H1 (cell line): ENCODE results near the gene ESPNL. TPM values are rescaled to one million over a fixed set of nuclear protein-coding genes. Genes with fewer than 3 reads are reported as not detected.

Source experiments
- CTCF ChIA-PET: fragments of 300-600 bp; sonication (Branson Sonifier 250); formaldehyde crosslinking; loops from one replicate; lab custom pipeline; 2021; ENCODE audit not compliant: partially characterized antibody; lab: Charles Lee
- POLR2A ChIA-PET: fragments of 300-600 bp; sonication (Branson Sonifier 250); formaldehyde crosslinking; loops from one replicate; lab custom pipeline; 2021; ENCODE audit warnings: inconsistent platforms; ENCODE audit not compliant: partially characterized antibody; lab: Charles Lee
- DNase-seq, 2 experiments: peaks; one replicate each; pipeline versions ENCODE4 v3.0.0 to v3.0.0-alpha.2; 2010 to 2022; ENCODE audit warnings: low spot score in 2 of 2, low read depth in 1 of 2, mixed read lengths in 1 of 2
- FAIRE-seq: peaks from 2 replicates; lab custom pipeline; 2011; peaks lifted over from hg19 to GRCh38; lab: Jason Lieb, UNC
- H2AFZ ChIP-seq: 2 replicates; pipeline ENCODE4 v1.8.1; 2012; ENCODE audit warnings: low read length, inconsistent platforms
- H2AK5ac ChIP-seq: 2 replicates; pipeline ENCODE4 v1.6.1; 2013; ENCODE audit warnings: low read depth, low read length
- H2BK120ac ChIP-seq: replicated peaks from 2 replicates; pipeline ENCODE3; 2013; ENCODE audit warnings: low read depth, low read length, inconsistent platforms
- H2BK12ac ChIP-seq: 2 replicates; pipeline ENCODE4 v1.6.1; 2013; ENCODE audit warnings: low read depth, low read length
- H2BK15ac ChIP-seq: 2 replicates; pipeline ENCODE4 v1.6.1; 2013; ENCODE audit warnings: low read length
- H2BK20ac ChIP-seq: 2 replicates; pipeline ENCODE4 v1.6.1; 2013; ENCODE audit warnings: low read length
- H2BK5ac ChIP-seq: 2 replicates; pipeline ENCODE4 v1.6.1; 2013; ENCODE audit warnings: low read depth, low read length
- H3K14ac ChIP-seq: 2 replicates; pipeline ENCODE4 v1.6.1; 2013; ENCODE audit warnings: inconsistent platforms; ENCODE audit not compliant: insufficient read length
- H3K18ac ChIP-seq: 2 replicates; pipeline ENCODE4 v1.6.1; 2013; ENCODE audit warnings: low read length; ENCODE audit errors: extremely low read depth
- H3K23ac ChIP-seq: 2 replicates; pipeline ENCODE4 v1.6.1; 2013; ENCODE audit warnings: inconsistent platforms; ENCODE audit not compliant: insufficient read length
- H3K23me2 ChIP-seq: 2 replicates; pipeline ENCODE4 v1.6.1; 2013; ENCODE audit warnings: low read depth, low read length
- H3K27ac ChIP-seq: 2 replicates; pipeline ENCODE4 v1.6.1; 2011; ENCODE audit warnings: low read depth, low read length, inconsistent platforms
- H3K27me3 ChIP-seq, 4 experiments: replicated peaks in 1 of 4; 1 replicate in 1 of 4; 2 replicates in 3 of 4; pipeline versions ENCODE4 v1.6.1 to v1.8.1; 2011 to 2013; ENCODE audit warnings: low read length in 3 of 4, mild to moderate bottlenecking in 3 of 4, inconsistent platforms in 2 of 4, mixed read lengths in 2 of 4, moderate library complexity in 1 of 4; ENCODE audit not compliant: control insufficient read depth in 3 of 4, insufficient read depth in 3 of 4; ENCODE audit errors: extremely low read depth in 1 of 4
- H3K36me3 ChIP-seq, 4 experiments: 2 replicates each; pipeline versions ENCODE4 v1.6.1 to v1.8.1; 2011 to 2013; ENCODE audit warnings: mild to moderate bottlenecking in 4 of 4, low read length in 3 of 4, moderate library complexity in 2 of 4, control low read depth in 1 of 4, inconsistent platforms in 1 of 4; ENCODE audit not compliant: insufficient read depth in 4 of 4, control insufficient read depth in 2 of 4
- H3K4ac ChIP-seq: replicated peaks from 2 replicates; pipeline ENCODE3; 2013; ENCODE audit warnings: low read length, low read depth, mixed read lengths, inconsistent platforms; ENCODE audit not compliant: insufficient read length
- H3K4me1 ChIP-seq, 4 experiments: replicated peaks in 1 of 4; 1 replicate in 1 of 4; 2 replicates in 3 of 4; pipeline versions ENCODE4 v1.6.1 to v1.8.1; 2011 to 2013; ENCODE audit warnings: low read length in 3 of 4, inconsistent platforms in 2 of 4, mixed read lengths in 1 of 4; ENCODE audit not compliant: insufficient read depth in 4 of 4, control insufficient read depth in 3 of 4
- H3K4me2 ChIP-seq, 2 experiments: 2 replicates each; pipeline versions ENCODE4 v1.6.1 to v1.8.1; 2011 to 2013; ENCODE audit warnings: low read depth in 2 of 2, low read length in 2 of 2, control low read depth in 1 of 2, inconsistent platforms in 1 of 2, mild to moderate bottlenecking in 1 of 2; ENCODE audit not compliant: insufficient read depth in 1 of 2
- H3K4me3 ChIP-seq, 4 experiments: fragments of 200-600, 300-600 bp in 1 of 4; sonication (generic), shearing (Covaris generic), sonication (Bioruptor Twin) in 1 of 4; 2 replicates each; pipeline versions ENCODE4 v1.5.1 to v1.8.1; 2011 to 2016; ENCODE audit warnings: low read length in 4 of 4, low read depth in 3 of 4, control low read depth in 2 of 4, inconsistent platforms in 2 of 4, mild to moderate bottlenecking in 2 of 4, mixed read lengths in 1 of 4, moderate library complexity in 1 of 4; ENCODE audit not compliant: insufficient read depth in 2 of 4; ENCODE audit errors: extremely low read depth in 1 of 4
- H3K56ac ChIP-seq: replicated peaks from 2 replicates; pipeline ENCODE3; 2013; ENCODE audit warnings: low read depth, mild to moderate bottlenecking, mixed read lengths, low read length, inconsistent platforms; ENCODE audit not compliant: insufficient read length
- H3K79me1 ChIP-seq: 2 replicates; pipeline ENCODE4 v1.6.1; 2013; ENCODE audit warnings: low read depth, low read length, control low read depth
- H3K79me2 ChIP-seq, 2 experiments: 2 replicates each; pipeline versions ENCODE4 v1.6.1 to v1.8.1; 2012 to 2013; ENCODE audit warnings: low read length in 2 of 2, mild to moderate bottlenecking in 2 of 2, inconsistent platforms in 1 of 2; ENCODE audit not compliant: insufficient read depth in 2 of 2, control insufficient read depth in 1 of 2
- H3K9ac ChIP-seq, 4 experiments: replicated peaks in 1 of 4; 1 replicate in 1 of 4; 2 replicates in 3 of 4; pipeline versions ENCODE4 v1.6.1 to v1.8.1; 2011 to 2013; ENCODE audit warnings: low read depth in 3 of 4, low read length in 3 of 4, control low read depth in 2 of 4, mild to moderate bottlenecking in 2 of 4, moderate library complexity in 2 of 4, inconsistent platforms in 1 of 4; ENCODE audit errors: extremely low read depth in 1 of 4
- H3K9me3 ChIP-seq, 2 experiments: 2 replicates each; pipeline versions ENCODE4 v1.6.1 to v1.8.1; 2012 to 2013; ENCODE audit warnings: mild to moderate bottlenecking in 2 of 2, moderate library complexity in 2 of 2, control low read depth in 1 of 2, inconsistent platforms in 1 of 2, low read depth in 1 of 2, low read length in 1 of 2, mixed read lengths in 1 of 2; ENCODE audit not compliant: insufficient read depth in 2 of 2
- H4K20me1 ChIP-seq, 2 experiments: replicated peaks in 1 of 2; 2 replicates each; pipeline versions ENCODE3 to v1.8.1; 2011 to 2013; ENCODE audit warnings: inconsistent platforms in 2 of 2, low read length in 2 of 2, mild to moderate bottlenecking in 1 of 2; ENCODE audit not compliant: insufficient read depth in 2 of 2, control insufficient read depth in 1 of 2
- H4K5ac ChIP-seq: 2 replicates; pipeline ENCODE4 v1.6.1; 2013; ENCODE audit warnings: low read length, low read depth, mixed read lengths, inconsistent platforms; ENCODE audit not compliant: insufficient read length
- H4K8ac ChIP-seq: 2 replicates; pipeline ENCODE4 v1.8.0; 2013; ENCODE audit warnings: mild to moderate bottlenecking, moderate library complexity, low read length, inconsistent platforms; ENCODE audit not compliant: insufficient read depth; ENCODE audit errors: extremely low read depth
- H4K91ac ChIP-seq: replicated peaks from 2 replicates; pipeline ENCODE3; 2013; ENCODE audit warnings: low read length, mixed read lengths, inconsistent platforms; ENCODE audit not compliant: insufficient read length
- ASH2L ChIP-seq: fragments of 200-600, 300-600 bp; sonication (generic); IDR thresholded peaks from one replicate; pipeline ENCODE4 v1.7.1; 2017; ENCODE audit warnings: low read length
- CBX8 ChIP-seq: fragments of 300-800, 300-1000 bp; sonication (generic); IDR thresholded peaks from 2 replicates; pipeline ENCODE4 v1.7.1; 2016; ENCODE audit warnings: low read depth, low read length, borderline replicate concordance
- EGR1 ChIP-seq: IDR thresholded peaks from 2 replicates; pipeline ENCODE4 v1.6.1; 2011; ENCODE audit warnings: low read depth, low read length, borderline replicate concordance
- GABPA ChIP-seq: IDR thresholded peaks from 2 replicates; pipeline ENCODE4 v1.6.1; 2011; ENCODE audit warnings: mild to moderate bottlenecking, low read length, moderate library complexity, borderline replicate concordance; ENCODE audit not compliant: insufficient read depth
- HDAC2 ChIP-seq, 2 experiments: fragments of 300-600 bp in 1 of 2; sonication (generic) in 1 of 2; IDR thresholded peaks; 2 replicates each; pipeline ENCODE4 v1.6.1; 2011 to 2012; ENCODE audit warnings: low read depth in 2 of 2, low read length in 2 of 2, mild to moderate bottlenecking in 2 of 2, moderate library complexity in 2 of 2, borderline replicate concordance in 1 of 2, inconsistent platforms in 1 of 2
- JUN ChIP-seq: IDR thresholded peaks from 2 replicates; pipeline ENCODE4 v1.6.1; 2011; ENCODE audit warnings: low read depth, mild to moderate bottlenecking, improper control_type of control experiment, low read length
- KDM1A ChIP-seq: fragments of 200-600, 300-600 bp; sonication (generic); IDR thresholded peaks from 2 replicates; pipeline ENCODE4 v1.7.1; 2016; ENCODE audit warnings: mild to moderate bottlenecking, low read length, borderline replicate concordance
- KDM4A ChIP-seq: IDR thresholded peaks from one replicate; pipeline ENCODE4 v1.7.1; 2012; ENCODE audit warnings: low read depth, mild to moderate bottlenecking, moderate library complexity, low read length, inconsistent platforms; ENCODE audit not compliant: severe bottlenecking
- POLR2A ChIP-seq, 2 experiments: IDR thresholded peaks; 1 replicate in 1 of 2; 2 replicates in 1 of 2; pipeline ENCODE4 v1.6.1; 2011; ENCODE audit warnings: low read depth in 2 of 2, low read length in 2 of 2, mild to moderate bottlenecking in 2 of 2; ENCODE audit errors: control extremely low read depth in 1 of 2
- RBBP5 ChIP-seq: IDR thresholded peaks from 2 replicates; pipeline ENCODE4 v1.7.1; 2012; ENCODE audit warnings: low read depth, mild to moderate bottlenecking, inconsistent platforms, low read length, moderate library complexity, borderline replicate concordance
- SIRT6 ChIP-seq: IDR thresholded peaks from one replicate; pipeline ENCODE4 v1.7.1; 2012; ENCODE audit warnings: low read length, inconsistent platforms
- SIX5 ChIP-seq: IDR thresholded peaks from 2 replicates; pipeline ENCODE4 v1.6.1; 2011; ENCODE audit warnings: mild to moderate bottlenecking, low read depth, low read length
- SP4 ChIP-seq: IDR thresholded peaks from 2 replicates; pipeline ENCODE4 v1.6.1; 2012; ENCODE audit warnings: low read length, inconsistent platforms
- SRF ChIP-seq: IDR thresholded peaks from 2 replicates; pipeline ENCODE4 v1.6.1; 2011; ENCODE audit warnings: mild to moderate bottlenecking, low read depth, low read length, moderate library complexity
- ZNF274 ChIP-seq: IDR thresholded peaks from 2 replicates; pipeline ENCODE4 v1.7.0; 2012; ENCODE audit warnings: low read length, borderline replicate concordance; ENCODE audit errors: extremely low read depth
- WGBS, 2 experiments: shearing (Covaris generic) in 1 of 2; methylation state at CpG; one replicate each; pipeline versions ENCODE4 v1.1.6 to v1.1.7; 2013 to 2015; ENCODE audit warnings: low lambda C conversion rate in 2 of 2, mixed read lengths in 2 of 2, inconsistent platforms in 1 of 2, low coverage in 1 of 2, missing lambda C conversion rate in 1 of 2; ENCODE audit not compliant: insufficient replicate concordance in 2 of 2, insufficient coverage in 1 of 2, insufficient read length in 1 of 2; ENCODE audit errors: extremely low coverage in 1 of 2, missing lambda C conversion rate in 1 of 2; 5-methylcytosine and 5-hydroxymethylcytosine counted together
- polyA plus RNA-seq, 7 experiments: library from polyadenylated mRNA; depleted of rRNA in 3 of 7; stranded (reverse) in 5 of 7; unstranded in 2 of 7; fragments of >200 nt in 5 of 7; fragments of 200-250 nt in 2 of 7; gene quantifications; 1 replicate in 5 of 7; 2 replicates in 1 of 7; 4 replicates in 1 of 7; pipeline versions ENCODE4 v1.2.1 to v1.2.3, GENCODE V29; 2011 to 2013; ENCODE audit warnings: missing spikeins in 2 of 7, mixed read lengths in 2 of 7
- total RNA-seq: library from RNA; stranded (reverse); fragmentation: NEBNext Ultra II Directional; extraction: Animal tissue kit (Norgen Biotek cat#: 25700); gene quantifications from 2 replicates; pipeline ENCODE4 v1.2.1, GENCODE V29; 2021

Gene ESPNL
- total and polyA plus RNA-seq, 2 of the 8 experiments (the other 6 are each of a cell fraction or from before 2014, with no cell fraction given), result 0.68 to 1.3 TPM

DNA sequence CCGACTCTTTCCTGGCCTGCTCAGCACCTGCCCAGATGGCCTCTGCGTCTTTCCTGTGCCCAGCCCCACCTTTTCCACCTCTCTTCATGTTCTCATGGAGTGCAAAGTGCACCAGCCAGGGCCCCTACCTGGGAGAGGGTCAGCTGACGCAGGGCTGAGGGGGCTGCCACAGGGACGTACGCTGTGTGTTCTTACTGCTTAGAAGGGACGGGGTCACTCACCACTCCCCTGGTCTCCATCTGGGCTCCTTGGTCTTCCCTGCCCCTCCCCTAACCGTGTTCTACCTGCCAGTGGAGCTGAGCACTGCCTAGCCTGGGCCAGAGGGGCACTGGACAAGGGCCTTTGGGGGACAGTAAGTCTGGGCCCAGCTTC is 67.2 kb downstream of the ESPNL start:
- H4K5ac ChIP-seq, result no peak overlapping the region
- H4K20me1 ChIP-seq, result peaks cover 6 to 10% of the 10 kb centered on the region in 2 experiments
- no peak overlapping the region for H2BK12ac ChIP-seq
- no peak for FAIRE-seq
- H3K4me2 ChIP-seq, result no peak overlapping the region
- peaks cover 4% of the 10 kb centered on the region; the same call in 1 of the 2 replicates for H3K23me2 ChIP-seq
- no peak overlapping the region for H3K4me3 ChIP-seq
- WGBS, 2 experiments, result 98% methylated on average over 7 of the region's 7 CpGs; no CpG with 5 or more reads in 1 of the 2 experiments
- no peak overlapping the region for H2BK15ac ChIP-seq
- no peak overlapping the region for H2BK20ac ChIP-seq
- no peak overlapping the region for H3K23ac ChIP-seq
- no peak overlapping the region for H3K56ac ChIP-seq
- no peak overlapping the region for H2AFZ ChIP-seq
- peaks cover 14 to 28% (median 25%) of the 10 kb centered on the region in 4 experiments for H3K27me3 ChIP-seq
- no peaks in the 10 kb centered on the region for H3K79me2 ChIP-seq
- ChIA-PET POLR2A (interaction anchor here (1.0 to 1.3 kb wide), 3 partner anchors 10 to 36 kb away, joined by 3 read pairs; partner anchors contain the start of gene ILKAP), CTCF (interaction anchor here (1.1 kb wide), 1 partner anchor 27 kb away, joined by 4 read pairs; no protein-coding TSS in a partner anchor)
- no peaks in the 10 kb centered on the region for H3K9me3 ChIP-seq
- peaks cover 2 to 13% (median 5%) of the 10 kb centered on the region in 4 experiments; a peak in 4 of 8 replicates for H3K36me3 ChIP-seq
- no peak overlapping the region for H3K27ac ChIP-seq
- H3K4ac ChIP-seq, result no peak overlapping the region
- no peak overlapping the region for H3K9ac ChIP-seq
- no peaks in the 10 kb centered on the region; the same call in 1 of the 2 replicates for H3K79me1 ChIP-seq
- H4K91ac ChIP-seq, result no peak overlapping the region
- H4K8ac ChIP-seq, result no peak overlapping the region; the same call in 1 of the 2 replicates
- peak overlapping the region; percentile 60; the same call in 1 of the 2 replicates for H2BK5ac ChIP-seq
- H2AK5ac ChIP-seq, result no peak overlapping the region
- DNase-seq, result no peak
- no peak overlapping the region for H3K18ac ChIP-seq
- H3K14ac ChIP-seq, result no peak overlapping the region
- H2BK120ac ChIP-seq, result no peak overlapping the region
- H3K4me1 ChIP-seq, result no peaks in the 10 kb centered on the region; a peak in 1 of 7 replicates
- TF ChIP-seq SIX5 (no peak), JUN (no peak), KDM1A (no peak), GABPA (no peak), CBX8 (no peak), ASH2L (no peak), ZNF274 (no peak), POLR2A (IDR thresholded peaks at IDR 0.05; ENCODE audit: control extremely low read depth in 1 of 2, low read depth in 2 of 2, low read length in 2 of 2) (no peak), RBBP5 (no peak), SRF (no peak), SIRT6 (no peak), HDAC2 (IDR thresholded peaks at IDR 0.05; ENCODE audit: borderline replicate concordance in 1 of 2, low read depth in 2 of 2, low read length in 2 of 2) (no peak), EGR1 (no peak), KDM4A (no peak), SP4 (no peak)
